Kidney (tissue), 14 donors: ENCODE data around the gene PIK3R6. TPM values are rescaled to one million over a fixed set of nuclear protein-coding genes. Genes with fewer than 3 reads are reported as not detected.

ENCODE experiments used
- DNase-seq, 5 donors: peaks; one replicate each; pipeline ENCODE4 v3.0.0-alpha.2; 2013 to 2020
- FAIRE-seq: peaks from 2 replicates; lab custom pipeline; 2012; peaks lifted over from hg19 to GRCh38; lab: Jason Lieb, UNC
- H3K27ac ChIP-seq, 2 donors: one replicate each; pipeline ENCODE4 v1.7.0; 2013; ENCODE audit warnings: low read depth in 2 of 2, low read length in 2 of 2, inconsistent platforms in 1 of 2
- H3K27me3 ChIP-seq: one replicate; pipeline ENCODE4 v1.7.1; 2013; ENCODE audit warnings: low read length, inconsistent platforms; ENCODE audit not compliant: control insufficient read depth, insufficient read depth
- H3K36me3 ChIP-seq, 3 donors: one replicate each; pipeline versions ENCODE4 v1.7.0 to v1.7.1; 2013; ENCODE audit warnings: low read length in 3 of 3, control low read depth in 1 of 3, inconsistent platforms in 1 of 3; ENCODE audit not compliant: insufficient read depth in 3 of 3, control insufficient read depth in 2 of 3
- H3K4me1 ChIP-seq, 3 donors: one replicate each; pipeline versions ENCODE4 v1.7.0 to v1.7.1; 2013; ENCODE audit warnings: low read length in 3 of 3, inconsistent platforms in 1 of 3, low read depth in 1 of 3; ENCODE audit not compliant: control insufficient read depth in 2 of 3, insufficient read depth in 2 of 3
- H3K4me3 ChIP-seq, 3 donors: one replicate each; pipeline versions ENCODE4 v1.7.0 to v1.8.1; 2013; ENCODE audit warnings: low read length in 3 of 3, control low read depth in 1 of 3, inconsistent platforms in 1 of 3
- H3K9ac ChIP-seq, 3 donors: one replicate each; pipeline versions ENCODE4 v1.7.0 to v1.7.1; 2013; ENCODE audit warnings: low read length in 3 of 3, control low read depth in 1 of 3, inconsistent platforms in 1 of 3
- H3K9me3 ChIP-seq, 3 donors: one replicate each; pipeline versions ENCODE4 v1.7.0 to v1.7.1; 2013; ENCODE audit warnings: low read length in 3 of 3, control low read depth in 1 of 3, inconsistent platforms in 1 of 3; ENCODE audit not compliant: control insufficient read depth in 2 of 3, insufficient read depth in 1 of 3
- intact Hi-C: fragments of 100-400 bp; cut with DNase I; formaldehyde crosslinking; loops from one replicate; pipeline ENCODE4 v1.11.1; 2022
- polyA plus RNA-seq: library from polyadenylated mRNA; stranded (reverse); fragments of 350-450 nt; fragmentation: Illumina TruSeq; extraction: RNeasy Lipid Tissue Mini Kit (QIAGEN cat#74804); gene quantifications from one replicate; pipeline ENCODE4 v1.2.3, GENCODE V29; 2014; ENCODE audit warnings: low read depth, low replicate concordance; ENCODE audit not compliant: insufficient read depth
- total RNA-seq: library from RNA; stranded (reverse); fragmentation: NEBNext Ultra II Directional; extraction: Animal tissue kit (Norgen Biotek cat#: 25700); gene quantifications from one replicate; pipeline ENCODE4 v1.2.1, GENCODE V29; 2021
- TF ChIP-seq, protein P1 (sequence below): IDR thresholded peaks from 3 replicates; pipeline ENCODE4 v1.5.1; 2012; ENCODE audit warnings: mild to moderate bottlenecking, moderate library complexity, borderline replicate concordance; ENCODE audit not compliant: insufficient read depth; ENCODE audit errors: extremely low read depth
- donor health status: control.
- donor health status: control.
- donor health status: control.
- donor health status: control.
- donor health status: control.
- donor health status: DM: yes; HTN: yes; CAD: no.
- donor health status: Normal renal cell carcinoma (clear cell type).

Gene PIK3R6
- total and polyA plus RNA-seq, 2 donors from 2014 or later = 0.17 to 2.3 TPM

DNA sequence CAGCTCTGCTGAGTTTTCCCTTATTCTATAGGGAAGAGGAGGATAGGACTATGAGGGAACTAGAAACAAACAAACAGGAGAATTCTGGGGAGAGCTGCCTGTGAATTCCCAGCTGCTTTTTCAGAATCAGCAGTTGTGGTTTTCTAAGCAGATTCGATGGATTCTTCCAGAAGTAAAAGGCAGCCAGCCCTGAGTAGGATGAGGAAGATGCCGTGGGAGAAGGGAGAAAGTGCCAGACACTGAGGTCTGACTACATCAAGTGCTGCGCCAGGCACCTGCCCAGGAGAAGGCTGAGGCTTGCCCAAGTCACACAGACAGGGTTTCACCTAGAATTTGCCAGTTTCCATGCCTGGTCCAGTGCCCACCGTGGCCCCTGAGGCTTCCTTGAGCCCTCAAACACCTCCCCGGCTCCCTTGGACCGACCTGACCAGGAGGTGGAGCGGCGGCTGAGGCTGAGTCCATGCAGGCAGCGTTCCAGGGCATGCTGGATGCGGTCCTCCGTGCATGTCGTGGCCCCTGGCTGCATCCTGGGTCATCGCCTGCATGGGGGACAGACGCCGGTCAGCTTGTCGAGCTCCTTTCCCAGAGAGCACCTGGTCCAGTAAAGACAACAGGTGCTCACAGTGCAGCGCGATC is 43.6 kb upstream of the PIK3R6 start:
- Histone ChIP-seq H3K27me3 (no peaks in the 10 kb centered on the region), H3K4me1 (no peaks in the 10 kb centered on the region), H3K36me3 (no peaks in the 10 kb centered on the region), H3K4me3 (no peak overlapping the region), H3K9ac (no peak overlapping the region), H3K9me3 (no peaks in the 10 kb centered on the region), H3K27ac (no peak overlapping the region)
- TF ChIP-seq, protein P1, sequence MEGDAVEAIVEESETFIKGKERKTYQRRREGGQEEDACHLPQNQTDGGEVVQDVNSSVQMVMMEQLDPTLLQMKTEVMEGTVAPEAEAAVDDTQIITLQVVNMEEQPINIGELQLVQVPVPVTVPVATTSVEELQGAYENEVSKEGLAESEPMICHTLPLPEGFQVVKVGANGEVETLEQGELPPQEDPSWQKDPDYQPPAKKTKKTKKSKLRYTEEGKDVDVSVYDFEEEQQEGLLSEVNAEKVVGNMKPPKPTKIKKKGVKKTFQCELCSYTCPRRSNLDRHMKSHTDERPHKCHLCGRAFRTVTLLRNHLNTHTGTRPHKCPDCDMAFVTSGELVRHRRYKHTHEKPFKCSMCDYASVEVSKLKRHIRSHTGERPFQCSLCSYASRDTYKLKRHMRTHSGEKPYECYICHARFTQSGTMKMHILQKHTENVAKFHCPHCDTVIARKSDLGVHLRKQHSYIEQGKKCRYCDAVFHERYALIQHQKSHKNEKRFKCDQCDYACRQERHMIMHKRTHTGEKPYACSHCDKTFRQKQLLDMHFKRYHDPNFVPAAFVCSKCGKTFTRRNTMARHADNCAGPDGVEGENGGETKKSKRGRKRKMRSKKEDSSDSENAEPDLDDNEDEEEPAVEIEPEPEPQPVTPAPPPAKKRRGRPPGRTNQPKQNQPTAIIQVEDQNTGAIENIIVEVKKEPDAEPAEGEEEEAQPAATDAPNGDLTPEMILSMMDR = no peak
- DNase-seq (peak in 1 of 5 donors; percentile 73), FAIRE-seq (no peak)
- intact Hi-C loops = no loop called here

DNA sequence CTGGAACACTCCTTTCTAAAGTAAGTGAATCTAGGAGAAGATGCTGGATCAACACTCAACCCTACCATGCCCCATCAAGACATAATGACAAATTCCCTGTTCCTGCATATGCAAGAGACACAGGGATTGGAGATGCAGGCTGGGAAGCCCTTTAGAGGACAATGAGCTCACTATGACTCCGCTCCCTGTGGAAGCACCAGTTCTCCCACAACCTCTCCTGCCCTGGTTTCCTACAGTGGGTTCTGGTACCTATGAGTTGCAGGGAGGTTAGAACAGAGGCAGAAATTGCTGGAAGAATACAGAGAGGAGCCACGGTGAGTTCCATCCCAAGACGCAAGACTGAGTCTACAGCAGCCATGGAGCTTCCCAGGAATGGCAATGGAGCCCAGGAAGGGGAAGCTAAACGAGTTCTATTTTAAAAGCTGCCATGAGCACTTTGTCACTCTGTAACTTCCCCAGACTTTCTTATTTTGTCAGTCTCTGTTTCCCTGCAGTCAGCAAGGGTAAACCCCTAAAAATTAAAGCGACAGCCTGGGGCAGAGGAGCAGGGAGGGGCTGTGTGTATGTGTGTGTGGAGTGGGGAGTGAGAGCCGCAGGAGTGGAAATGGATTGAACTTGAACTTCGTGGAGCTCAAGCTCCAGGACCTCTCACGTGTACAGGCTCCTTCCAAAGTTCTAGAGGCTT is 42.3 kb upstream of the PIK3R6 start:
- no peak for DNase-seq
- no peak overlapping the region for H3K9ac ChIP-seq
- TF ChIP-seq, protein P1 = no peak
- H3K4me3 ChIP-seq = no peak overlapping the region
- no peaks in the 10 kb centered on the region for H3K4me1 ChIP-seq
- H3K27me3 ChIP-seq = no peaks in the 10 kb centered on the region
- H3K36me3 ChIP-seq = no peaks in the 10 kb centered on the region
- FAIRE-seq = no peak
- no peak overlapping the region for H3K27ac ChIP-seq
- intact Hi-C loops = no loop called here
- H3K9me3 ChIP-seq = no peaks in the 10 kb centered on the region

GRCh38 chr17:8905331-8905730 is 37.9 kb upstream of the PIK3R6 start:
- Histone ChIP-seq H3K9ac (no peak overlapping the region), H3K4me3 (no peak overlapping the region), H3K9me3 (no peaks in the 10 kb centered on the region), H3K27ac (no peak overlapping the region), H3K36me3 (no peaks in the 10 kb centered on the region), H3K27me3 (no peaks in the 10 kb centered on the region), H3K4me1 (no peaks in the 10 kb centered on the region)
- DNase-seq (peak in 1 of 5 donors; percentile 2), FAIRE-seq (no peak)
- intact Hi-C loops = no loop called here
- TF ChIP-seq, protein P1 = no peak
